Sigmoid colon (tissue), 7 donors: ENCODE measurements around the gene MAGEA2B. TPM values are rescaled to one million over a fixed set of nuclear protein-coding genes. Genes with fewer than 3 reads are reported as not detected.
"Not testable (repeated sequence)": the region's sequence is repeated elsewhere in the genome, so short reads cannot be mapped to it uniquely, and the experiment has no call there.

Source experiments
- DNase-seq: peaks from one replicate; pipeline ENCODE4 v3.0.0-alpha.2; 2019
- H3K27ac ChIP-seq, 4 donors: fragments of 200-600 bp; sonication (generic); one replicate each; pipeline ENCODE4 v1.5.1; 2016 to 2019; ENCODE audit warnings: mild to moderate bottlenecking in 1 of 4
- H3K27me3 ChIP-seq, 3 donors: fragments of 200-600 bp; sonication (generic); one replicate each; pipeline ENCODE4 v1.5.1; 2019; ENCODE audit warnings: mild to moderate bottlenecking in 1 of 3
- H3K36me3 ChIP-seq, 4 donors: fragments of 200-600 bp; sonication (generic); one replicate each; pipeline ENCODE4 v1.5.1; 2016 to 2019
- H3K4me1 ChIP-seq, 4 donors: fragments of 200-600 bp; sonication (generic); one replicate each; pipeline ENCODE4 v1.5.1; 2017 to 2019
- H3K4me3 ChIP-seq, 4 donors: fragments of 200-600 bp; sonication (generic); one replicate each; pipeline ENCODE4 v1.5.1; 2017 to 2019; ENCODE audit warnings: mild to moderate bottlenecking in 2 of 4, moderate library complexity in 1 of 4
- H3K9me3 ChIP-seq, 4 donors: fragments of 200-600 bp in 3 of 4; sonication (generic) in 3 of 4; one replicate each; pipeline versions ENCODE4 v1.5.1 to v1.6.1; 2013 to 2019
- POLR2A ChIP-seq, 2 donors: fragments of 450-650 bp; IDR thresholded peaks; one replicate each; pipeline ENCODE4 v1.6.1; 2016; ENCODE audit warnings: antibody characterized with exemption in 2 of 2, mild to moderate bottlenecking in 2 of 2, moderate library complexity in 2 of 2
- WGBS, 2 donors: extraction: QIAGEN DNeasy Blood & Tissue Kit; methylation state at CpG; one replicate each; pipeline ENCODE4 v1.1.7; 2013; 5-methylcytosine and 5-hydroxymethylcytosine counted together
- intact Hi-C: fragments of 100-400 bp; cut with DNase I; formaldehyde crosslinking; loops from one replicate; pipeline ENCODE4 v1.15.1; 2023
- polyA plus RNA-seq, 3 donors: library from polyadenylated mRNA; stranded (reverse); fragments of 200-250 nt; gene quantifications; one replicate each; pipeline ENCODE4 v1.2.3, GENCODE V29; 2013
- total RNA-seq, 4 donors: library from RNA; depleted of rRNA; stranded (reverse); fragments of >200 nt; gene quantifications; one replicate each; pipeline ENCODE4 v1.1.0, GENCODE V29; 2016
- donor health status: healthy with polysubstance abuse.
- donor health status: Bipolar disorder and iron deficiency.
- donor health status: healthy.

The MAGEA2B gene
- total and polyA plus RNA-seq, 7 donors: not detected

DNA sequence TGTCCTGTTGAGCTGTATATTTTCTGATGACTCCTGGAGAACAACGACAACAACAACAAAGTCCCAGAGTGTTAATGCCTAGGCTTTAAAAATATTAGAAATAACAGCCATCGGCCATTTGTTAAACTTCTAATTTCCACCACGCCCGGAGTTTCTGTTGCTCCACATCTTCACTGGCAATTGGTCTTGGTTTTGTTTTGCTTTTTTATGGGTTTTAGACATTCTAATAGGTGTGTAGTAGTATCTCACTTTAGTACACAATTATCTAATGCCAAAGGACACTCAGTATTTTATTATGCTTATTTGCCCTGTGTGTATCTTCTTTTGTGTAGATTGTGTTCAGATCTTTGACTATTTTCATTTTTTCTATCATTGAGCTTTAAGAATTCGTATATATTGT lies 24.1 kb downstream of the MAGEA2B start:
- WGBS, 2 donors: 90 to 93% methylated on average over 5 of the region's 5 CpGs
- TF ChIP-seq POLR2A (IDR thresholded peaks at IDR 0.05): no peak
- intact Hi-C loops: no loop called here

DNA sequence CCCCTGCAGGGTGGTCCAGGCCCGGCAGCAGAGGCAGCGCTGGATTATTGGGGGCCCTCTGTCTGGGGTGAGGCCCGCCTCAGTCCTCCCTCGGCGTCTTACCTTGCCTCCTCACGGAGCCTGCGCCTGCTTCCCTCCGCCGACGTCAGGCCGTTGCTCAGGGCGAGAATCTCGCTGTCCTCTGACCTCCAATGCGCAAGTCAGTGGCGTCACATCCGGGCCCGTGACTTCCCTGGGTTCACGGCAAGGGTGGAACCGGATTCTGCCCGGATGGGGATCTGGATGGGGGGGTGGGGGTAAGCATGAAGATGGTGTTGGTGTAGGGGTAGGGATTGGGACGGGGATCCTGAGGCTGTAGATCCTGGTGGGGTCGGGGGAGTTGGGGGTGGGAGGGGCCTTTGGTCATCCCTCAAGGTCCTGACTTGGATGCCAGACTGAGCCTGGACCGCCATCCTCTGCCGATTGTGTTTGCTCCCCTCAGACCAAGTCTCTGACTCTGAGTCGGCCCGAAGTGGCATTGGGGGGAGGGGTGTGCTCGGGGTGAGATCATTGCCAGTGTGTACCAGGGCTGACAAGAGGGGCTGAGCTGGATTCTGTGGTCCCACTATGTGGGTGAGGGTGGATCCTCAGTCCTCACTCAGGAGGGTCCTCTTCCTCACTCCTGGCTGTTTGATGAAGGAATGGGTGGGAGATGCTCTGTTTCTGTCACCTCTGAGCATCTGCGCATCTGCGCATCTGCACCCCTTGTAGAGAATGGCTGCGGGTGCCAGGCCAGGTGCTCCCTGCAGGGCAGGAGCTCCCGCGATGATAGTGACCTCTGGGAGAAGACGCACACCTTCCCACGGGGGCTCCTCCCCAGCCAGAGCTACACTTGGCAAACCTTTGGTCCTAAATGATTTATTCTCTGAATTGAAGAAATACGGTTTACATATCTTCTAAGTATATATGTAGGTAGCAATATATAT lies 39.5 kb downstream of the MAGEA2B start, which contains the start of gene MAGEA2:
TSS of gene MAGEA2 (minus strand) at position 157 of the 965 bp plus-strand sequence. CDS start 2,479 bp downstream, outside the sequence.
- WGBS, 2 donors: no CpG with 5 or more reads among the region's 35 CpGs
- H3K27me3 ChIP-seq, intact Hi-C loops, H3K9me3 ChIP-seq, H3K36me3 ChIP-seq, DNase-seq, H3K4me1 ChIP-seq, H3K4me3 ChIP-seq, H3K27ac ChIP-seq: not testable (repeated sequence)

More for the DNA sequence above, 24.1 kb downstream of the MAGEA2B start:
- no peak for DNase-seq
- Histone ChIP-seq H3K27me3 (no peaks in the 10 kb centered on the region), H3K36me3 (no peaks in the 10 kb centered on the region), H3K9me3 (no peaks in the 10 kb centered on the region), H3K4me3 (no peak overlapping the region), H3K27ac (no peak overlapping the region), H3K4me1 (no peaks in the 10 kb centered on the region)

DNA sequence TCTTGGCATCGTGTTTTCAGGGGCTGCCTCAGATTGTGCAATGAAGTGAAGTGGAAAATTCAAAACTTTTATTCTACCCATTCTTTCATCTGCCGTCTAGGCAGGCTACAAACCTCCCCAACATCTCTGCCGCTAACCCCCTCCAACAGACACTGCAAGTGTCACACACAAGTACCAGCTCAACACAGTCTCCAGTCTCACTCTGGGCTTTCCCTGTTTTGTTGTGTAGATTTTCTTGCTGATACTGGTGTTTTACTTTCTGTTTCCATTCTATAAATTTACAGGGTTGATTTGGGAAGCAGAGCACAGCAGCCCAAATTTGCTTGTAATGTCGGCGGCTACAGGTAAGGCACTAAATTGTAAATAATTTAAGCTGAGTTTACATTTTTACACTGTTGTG lies 40.4 kb downstream of the MAGEA2B start:
- H3K9me3 ChIP-seq, H3K4me1 ChIP-seq, DNase-seq, H3K4me3 ChIP-seq, intact Hi-C loops, H3K27ac ChIP-seq, H3K27me3 ChIP-seq, H3K36me3 ChIP-seq: not testable (repeated sequence)
- WGBS, 2 donors: no CpG with 5 or more reads among the region's 5 CpGs

DNA sequence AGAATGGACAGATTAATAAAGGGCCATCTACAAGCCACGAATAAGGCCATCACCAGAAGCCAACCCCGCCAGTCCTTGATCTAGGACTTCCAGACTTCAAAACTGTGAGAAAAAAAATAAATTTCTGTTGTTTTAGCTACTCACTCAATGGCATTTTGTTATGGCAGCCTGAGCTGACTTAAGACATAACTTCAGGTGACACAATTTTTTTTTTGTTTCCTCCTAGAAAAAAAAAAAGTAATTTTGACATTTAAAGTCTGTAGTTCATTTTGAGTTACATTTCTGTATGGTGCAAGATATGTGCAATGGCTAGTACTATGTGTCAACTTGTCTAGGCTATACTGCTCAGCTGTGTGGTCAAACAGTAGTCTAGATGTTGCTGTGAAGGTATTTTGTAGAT lies 44.5 kb downstream of the MAGEA2B start, which contains the start of gene CSAG3:
TSS of gene CSAG3 (plus strand) at position 301 of the 400 bp plus-strand sequence.
- H3K9me3 ChIP-seq, DNase-seq, H3K4me1 ChIP-seq, intact Hi-C loops, H3K27me3 ChIP-seq, H3K27ac ChIP-seq, H3K36me3 ChIP-seq, H3K4me3 ChIP-seq: not testable (repeated sequence)
- WGBS, 2 donors: no CpG with 5 or more reads among the region's 2 CpGs

DNA sequence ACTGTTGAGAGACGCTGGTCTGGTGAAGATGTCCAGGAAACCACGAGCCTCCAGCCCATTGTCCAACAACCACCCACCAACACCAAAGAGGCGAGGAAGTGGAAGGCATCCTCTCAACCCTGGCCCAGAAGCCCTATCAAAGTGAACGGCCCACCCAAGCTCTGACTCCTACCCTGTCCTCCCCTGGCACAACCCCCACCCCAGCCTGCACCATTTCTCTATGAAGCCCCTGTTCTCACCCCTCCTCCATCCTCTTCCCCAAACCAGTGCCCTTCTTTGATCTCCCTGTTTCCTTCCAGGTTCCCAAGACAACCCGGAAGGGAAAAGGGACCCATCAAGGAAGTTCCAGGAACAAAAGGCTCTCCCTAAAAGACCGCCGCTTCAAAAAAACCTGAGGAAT lies 45.1 kb downstream of the MAGEA2B start:
- H3K36me3 ChIP-seq, H3K27ac ChIP-seq, intact Hi-C loops, H3K27me3 ChIP-seq, H3K4me3 ChIP-seq, H3K9me3 ChIP-seq, DNase-seq, H3K4me1 ChIP-seq: not testable (repeated sequence)
- WGBS, 2 donors: 63 to 85% methylated on average over 2 to 4 of the region's 7 CpGs

DNA sequence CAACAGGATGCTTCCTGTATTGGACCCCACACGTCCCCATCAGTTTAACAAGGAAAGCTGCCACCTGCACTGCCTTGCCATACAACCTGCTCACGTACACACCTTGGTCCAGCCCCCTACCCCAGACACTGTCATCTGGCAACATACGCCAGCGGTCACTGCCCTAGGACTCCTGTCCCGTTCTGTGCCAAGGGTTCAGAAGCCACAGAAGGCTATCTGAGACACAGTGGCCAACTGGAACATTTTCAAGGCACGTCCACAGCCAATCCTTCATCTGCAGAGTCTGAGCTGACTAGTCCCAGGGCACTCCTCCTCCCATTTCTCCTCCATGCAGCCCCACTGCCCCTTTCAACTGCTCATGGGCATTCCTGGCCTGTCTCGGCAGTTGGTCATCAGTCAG lies 47.2 kb downstream of the MAGEA2B start:
- whole genome bisulfite sequencing, 2 donors: 84 to 85% methylated on average over 4 of the region's 7 CpGs
- H3K36me3 ChIP-seq, H3K9me3 ChIP-seq, DNase-seq, H3K27me3 ChIP-seq, intact Hi-C loops, H3K4me1 ChIP-seq, H3K4me3 ChIP-seq, H3K27ac ChIP-seq: not testable (repeated sequence)

DNA sequence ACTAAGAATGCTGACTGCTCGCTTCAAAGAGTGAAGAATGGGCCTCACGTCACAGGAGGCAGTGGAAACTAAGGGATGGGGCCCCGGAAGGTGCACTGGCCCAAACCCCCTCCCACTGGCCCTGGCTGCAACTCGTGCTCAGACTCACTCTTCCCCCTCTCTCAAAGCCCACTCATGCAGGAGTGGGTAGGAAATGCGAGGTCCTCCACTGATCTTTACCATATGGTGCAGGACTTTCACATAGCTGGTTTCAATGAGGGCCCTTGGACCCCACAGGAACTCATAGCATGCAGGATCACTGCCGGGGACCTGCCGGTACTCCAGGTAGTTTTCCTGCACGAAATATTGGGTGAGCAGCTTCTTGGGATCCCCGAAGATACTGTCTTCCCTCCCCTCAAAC lies 52.1 kb downstream of the MAGEA2B start:
- H3K9me3 ChIP-seq, H3K27ac ChIP-seq, H3K27me3 ChIP-seq, H3K4me1 ChIP-seq, H3K4me3 ChIP-seq, H3K36me3 ChIP-seq, intact Hi-C loops: not testable (repeated sequence)
- DNase-seq: peak; percentile 14
- WGBS, 2 donors: 78 to 80% methylated on average over 9 of the region's 9 CpGs

Other genes starting within 250 kb of the MAGEA2B start
- gene GABRQ, start 76.7 kb upstream of the MAGEA2B start, total RNA-seq: under 1 TPM in 1 of 4 donors, not detected in 3; under 0.01 TPM
- under 1 TPM in 1 of 3 donors, not detected in 2; 0.06 TPM for gene GABRQ, start 76.7 kb upstream of the MAGEA2B start, polyA plus RNA-seq
- not detected for gene MAGEA3, start 15.8 kb upstream of the MAGEA2B start, total RNA-seq
- not detected for gene MAGEA3, start 15.8 kb upstream of the MAGEA2B start, polyA plus RNA-seq
- gene CSAG2, start 5.4 kb upstream of the MAGEA2B start, total RNA-seq: not detected
- not detected for gene CSAG2, start 5.4 kb upstream of the MAGEA2B start, polyA plus RNA-seq
- not detected for gene CSAG1, start 19.1 kb downstream of the MAGEA2B start, total RNA-seq
- not detected for gene CSAG1, start 19.1 kb downstream of the MAGEA2B start, polyA plus RNA-seq
- gene MAGEA12, start 19.1 kb downstream of the MAGEA2B start, total RNA-seq: not detected
- not detected for gene MAGEA12, start 19.1 kb downstream of the MAGEA2B start, polyA plus RNA-seq
- not detected for gene MAGEA2, start 39.2 kb downstream of the MAGEA2B start, total RNA-seq
- gene MAGEA2, start 39.2 kb downstream of the MAGEA2B start, polyA plus RNA-seq: not detected
- gene CSAG3, start 44.6 kb downstream of the MAGEA2B start, total RNA-seq: not detected
- gene CSAG3, start 44.6 kb downstream of the MAGEA2B start, polyA plus RNA-seq: not detected
- not detected for gene MAGEA6, start 55.1 kb downstream of the MAGEA2B start, total RNA-seq
- not detected for gene MAGEA6, start 55.1 kb downstream of the MAGEA2B start, polyA plus RNA-seq
- gene CETN2, start 116.1 kb downstream of the MAGEA2B start, total RNA-seq: 10 to 100 TPM; 44.3 to 56.4 (median 48.4) TPM
- 10 to 100 TPM; 22.7 to 32.4 (median 26.2) TPM for gene CETN2, start 116.1 kb downstream of the MAGEA2B start, polyA plus RNA-seq
- 1 to 10 TPM; 6.1 to 9.9 (median 8.4) TPM for gene NSDHL, start 116.4 kb downstream of the MAGEA2B start, total RNA-seq
- 10 to 100 TPM; 11.8 to 32.5 (median 14.4) TPM for gene NSDHL, start 116.4 kb downstream of the MAGEA2B start, polyA plus RNA-seq
- 1 to 10 TPM in 3 of 4 donors, under 1 TPM in 1; 0.55 to 3.8 (median 2.6) TPM for gene ZNF185, start 183.4 kb downstream of the MAGEA2B start, total RNA-seq
- gene ZNF185, start 183.4 kb downstream of the MAGEA2B start, polyA plus RNA-seq: 1 to 10 TPM; 1.8 to 4.2 (median 2.3) TPM